Astrocyte of the spinal cord (primary cell): Measurements from ENCODE around the gene PRAMEF12.
"Not testable (repeated sequence)": the region's sequence is repeated elsewhere in the genome, so short reads cannot be mapped to it uniquely, and the experiment has no call there.

Experiments
- DNase-seq: peaks from one replicate; pipeline ENCODE4 v3.0.0; 2011; ENCODE audit warnings: low read depth, low spot score
- H3K4me3 ChIP-seq: 2 replicates; pipeline ENCODE4 v1.5.1; 2011; ENCODE audit warnings: low read depth, mild to moderate bottlenecking, low read length, moderate library complexity
- in situ Hi-C: cut with HindIII; loops from 2 replicates; pipeline ENCODE4 v1.10.0; 2017; ENCODE audit warnings: low sequenced_read_pairs
- TF ChIP-seq, protein P1 (sequence below): IDR thresholded peaks from 2 replicates; pipeline ENCODE4 v1.5.1; 2012; ENCODE audit warnings: low read depth, mild to moderate bottlenecking, low read length, inconsistent platforms

The PRAMEF12 gene

DNA sequence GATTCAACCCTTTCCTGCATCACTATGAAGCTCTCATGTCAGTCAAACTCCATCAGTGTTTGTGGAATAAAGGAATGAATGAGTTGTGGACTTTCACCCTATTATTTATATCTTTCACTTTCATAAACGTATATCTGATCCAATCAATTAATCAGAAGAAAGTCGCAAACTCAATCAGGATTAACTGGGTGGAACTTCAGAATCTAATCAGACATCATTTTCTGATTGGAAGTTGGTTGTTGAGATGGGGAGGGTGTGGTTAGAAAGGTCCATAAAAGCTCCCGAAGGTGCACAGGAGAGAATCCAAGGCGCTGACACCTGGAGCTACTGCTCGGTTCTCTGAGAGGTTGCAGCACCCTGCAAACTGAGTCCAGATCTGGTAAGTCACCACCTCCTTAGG lies at the start of gene PRAMEF12:
Gene PRAMEF12 (plus strand): TSS at position 301 of the 400 bp plus-strand sequence. CDS start 1,130 bp downstream, outside the sequence.
- in situ Hi-C loops = no loop called here
- no peak within 1 kb of the TSS for H3K4me3 ChIP-seq
- DNase-seq = no peak
- TF ChIP-seq, protein P1, sequence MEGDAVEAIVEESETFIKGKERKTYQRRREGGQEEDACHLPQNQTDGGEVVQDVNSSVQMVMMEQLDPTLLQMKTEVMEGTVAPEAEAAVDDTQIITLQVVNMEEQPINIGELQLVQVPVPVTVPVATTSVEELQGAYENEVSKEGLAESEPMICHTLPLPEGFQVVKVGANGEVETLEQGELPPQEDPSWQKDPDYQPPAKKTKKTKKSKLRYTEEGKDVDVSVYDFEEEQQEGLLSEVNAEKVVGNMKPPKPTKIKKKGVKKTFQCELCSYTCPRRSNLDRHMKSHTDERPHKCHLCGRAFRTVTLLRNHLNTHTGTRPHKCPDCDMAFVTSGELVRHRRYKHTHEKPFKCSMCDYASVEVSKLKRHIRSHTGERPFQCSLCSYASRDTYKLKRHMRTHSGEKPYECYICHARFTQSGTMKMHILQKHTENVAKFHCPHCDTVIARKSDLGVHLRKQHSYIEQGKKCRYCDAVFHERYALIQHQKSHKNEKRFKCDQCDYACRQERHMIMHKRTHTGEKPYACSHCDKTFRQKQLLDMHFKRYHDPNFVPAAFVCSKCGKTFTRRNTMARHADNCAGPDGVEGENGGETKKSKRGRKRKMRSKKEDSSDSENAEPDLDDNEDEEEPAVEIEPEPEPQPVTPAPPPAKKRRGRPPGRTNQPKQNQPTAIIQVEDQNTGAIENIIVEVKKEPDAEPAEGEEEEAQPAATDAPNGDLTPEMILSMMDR = no peak

GRCh38 chr1:12728391-12728790 lies 45.1 kb upstream of the PRAMEF12 start:
- no peak for DNase-seq
- no peak overlapping the region for H3K4me3 ChIP-seq
- in situ Hi-C loops = no loop called here
- TF ChIP-seq, protein P1 = no peak

- no peak overlapping the region for H3K4me3 ChIP-seq
- DNase-seq = no peak
- in situ Hi-C loops = no loop called here
- TF ChIP-seq, protein P1 = no peak
Observed at GRCh38 chr1:12730156-12730555, 43.4 kb upstream of the PRAMEF12 start.

GRCh38 chr1:12731084-12731483 lies 42.5 kb upstream of the PRAMEF12 start:
- in situ Hi-C loops, H3K4me3 ChIP-seq, DNase-seq: not testable (repeated sequence)

DNA sequence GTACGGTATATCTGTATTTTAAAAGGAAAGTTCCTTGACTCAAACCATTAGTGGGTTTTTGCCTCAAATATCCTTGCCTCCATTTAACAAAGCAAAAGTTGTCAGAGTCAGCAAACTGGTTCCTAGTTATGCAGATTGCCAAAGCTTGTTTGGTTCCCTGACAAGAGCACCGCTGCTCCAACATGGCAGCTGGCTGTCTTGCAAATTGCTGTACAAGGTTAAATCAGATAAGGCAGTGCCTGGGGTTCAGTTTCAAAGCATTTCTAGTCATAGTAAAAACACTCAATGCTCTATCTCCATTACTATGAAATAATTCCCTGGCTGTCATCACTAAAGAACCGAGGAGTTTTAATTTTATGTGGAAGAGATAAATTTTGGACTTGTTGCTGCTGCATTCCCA lies 38.9 kb upstream of the PRAMEF12 start:
- no peak for DNase-seq
- in situ Hi-C loops = no loop called here
- TF ChIP-seq, protein P1 = no peak
- H3K4me3 ChIP-seq = no peak overlapping the region

GRCh38 chr1:12738934-12739333 lies 34.6 kb upstream of the PRAMEF12 start:
- no peak for DNase-seq
- H3K4me3 ChIP-seq = no peak overlapping the region
- TF ChIP-seq, protein P1 = no peak
- in situ Hi-C loops = no loop called here

DNA sequence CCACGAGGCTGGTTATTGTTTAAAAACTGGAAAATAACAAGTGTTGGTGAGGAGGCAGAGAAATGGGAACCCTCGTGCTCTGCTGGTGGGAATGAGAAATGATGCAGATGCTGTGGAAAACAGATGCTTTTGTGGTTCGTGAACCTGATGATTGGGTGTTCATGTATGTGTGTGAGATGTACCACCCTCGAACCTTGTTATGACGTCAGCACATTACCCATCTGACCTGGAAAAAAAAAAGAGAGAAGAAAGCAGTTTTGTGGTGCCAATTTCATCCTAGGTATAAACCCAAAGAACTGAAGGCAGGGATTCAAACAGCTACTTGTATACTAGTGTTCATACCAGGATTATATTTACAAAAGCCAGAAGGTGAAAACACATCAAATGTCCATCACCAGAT lies 33.9 kb upstream of the PRAMEF12 start:
- no peak for DNase-seq
- no peak overlapping the region for H3K4me3 ChIP-seq
- TF ChIP-seq, protein P1 = no peak
- in situ Hi-C loops = no loop called here
